HG02610 (cell line): Measurements from ENCODE around the gene ZDHHC22.

Experiments used
- ATAC-seq: cut with Tn5 transposase; IDR thresholded peaks from one replicate; pipeline ENCODE4 v1.9.1; 2021; ENCODE audit warnings: mild to moderate bottlenecking, moderate library complexity; ENCODE audit not compliant: unreplicated experiment

Gene ZDHHC22

DNA sequence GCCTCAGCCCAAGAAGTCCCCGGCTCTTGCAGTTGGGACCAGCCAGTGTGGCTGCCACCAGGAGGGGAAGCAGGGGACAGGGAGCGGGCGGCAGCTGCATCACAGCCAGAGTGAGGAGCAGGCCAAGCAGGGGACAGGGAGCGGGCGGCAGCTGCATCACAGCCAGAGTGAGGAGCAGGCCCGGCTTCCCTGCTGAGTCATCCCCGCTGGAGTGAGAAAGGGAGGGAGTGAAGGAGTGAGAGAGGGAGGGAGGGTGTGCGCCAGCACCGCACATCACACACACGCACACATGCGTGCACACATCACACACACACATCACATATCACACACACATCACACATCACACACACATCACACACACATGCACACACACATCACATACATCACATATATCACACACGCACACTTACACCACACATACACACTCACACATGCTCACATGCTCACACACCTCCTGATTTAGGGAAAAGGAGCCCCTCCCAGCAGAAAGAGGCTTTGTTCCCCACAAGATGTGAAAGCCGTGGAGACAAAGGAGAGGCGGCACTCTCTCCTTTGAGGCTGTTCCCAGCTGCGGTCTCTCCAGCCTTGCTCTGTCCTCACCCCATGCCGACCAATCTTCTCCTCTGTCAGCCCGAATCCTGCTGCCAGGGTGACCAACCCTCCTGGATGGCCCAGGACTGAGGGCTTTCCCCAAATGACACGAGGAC, 16.7 kb upstream of the ZDHHC22 start:
- ATAC-seq: no peak

GRCh38 chr14:77157740-77158139, 16.1 kb upstream of the ZDHHC22 start:
- no peak for ATAC-seq

DNA sequence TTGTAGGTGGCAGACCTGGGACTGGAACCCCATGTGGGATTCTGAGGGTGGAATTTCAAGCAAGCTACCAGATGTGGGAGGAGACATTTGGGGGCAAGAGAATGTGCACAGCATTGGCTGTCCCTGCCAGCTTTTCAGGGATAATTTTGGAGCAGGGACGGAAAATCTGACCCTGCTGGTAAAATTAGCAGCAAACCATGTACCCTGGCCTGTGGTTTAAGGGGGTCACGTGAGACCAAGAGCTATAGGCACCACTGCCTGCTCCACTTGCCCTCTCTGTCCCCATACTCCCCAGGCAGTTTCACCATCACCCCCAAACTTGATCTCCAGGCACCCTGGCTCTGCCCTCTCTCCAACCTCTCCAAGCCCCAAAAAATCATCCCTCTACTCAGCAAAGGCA, 13.5 kb upstream of the ZDHHC22 start:
- no peak for ATAC-seq

DNA sequence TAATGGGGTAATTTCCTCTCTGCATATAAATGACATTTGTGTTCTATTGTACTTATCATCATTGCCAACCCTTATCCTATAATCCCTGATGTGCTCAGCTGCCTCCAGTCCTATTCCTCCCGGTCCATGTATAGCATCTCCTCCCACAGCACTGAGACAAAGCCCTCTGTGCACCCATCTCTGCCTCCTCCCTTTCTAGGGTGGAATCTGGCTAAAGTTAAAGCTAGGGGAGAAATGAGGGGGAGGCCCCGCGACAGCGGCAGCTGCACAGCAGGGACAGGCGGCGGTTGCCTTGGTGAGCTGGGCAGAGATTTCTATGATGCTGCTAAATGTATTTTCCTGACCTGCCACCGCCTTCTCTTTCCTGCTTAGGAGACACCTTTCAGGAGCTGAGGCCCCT, 12.8 kb upstream of the ZDHHC22 start:
- no peak for ATAC-seq

DNA sequence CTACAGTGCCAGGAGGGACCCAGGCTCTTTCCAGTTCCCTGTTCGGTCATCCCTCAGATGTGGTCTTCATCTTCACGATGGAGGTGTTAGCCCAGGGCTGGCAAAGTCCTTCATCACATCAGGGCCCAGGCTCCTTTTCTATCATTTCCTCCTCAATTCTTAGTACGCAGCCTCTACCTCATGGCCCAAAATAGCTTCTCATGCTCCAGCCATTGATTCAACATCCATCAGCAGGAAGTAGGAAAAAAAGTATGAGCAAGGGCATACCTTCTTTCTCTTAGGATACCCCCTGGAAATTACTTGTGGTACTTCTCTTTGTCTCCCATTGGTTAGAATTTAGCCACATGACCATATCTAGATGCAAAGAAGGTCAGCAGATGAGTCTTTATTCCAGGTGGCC, 12.2 kb upstream of the ZDHHC22 start:
- no peak for ATAC-seq

GRCh38 chr14:77151918-77152588, 10.5 kb upstream of the ZDHHC22 start:
- ATAC-seq: no peak

- ATAC-seq: no peak
These were observed 9.7 kb upstream of the ZDHHC22 start for GRCh38 chr14:77151245-77151644.

GRCh38 chr14:77148510-77149231, 7.1 kb upstream of the ZDHHC22 start:
- ATAC-seq: no peak

GRCh38 chr14:77145975-77146740, 4.6 kb upstream of the ZDHHC22 start:
- ATAC-seq: no peak

- ATAC-seq: no peak
These were observed 3.0 kb upstream of the ZDHHC22 start for GRCh38 chr14:77144412-77145115.

DNA sequence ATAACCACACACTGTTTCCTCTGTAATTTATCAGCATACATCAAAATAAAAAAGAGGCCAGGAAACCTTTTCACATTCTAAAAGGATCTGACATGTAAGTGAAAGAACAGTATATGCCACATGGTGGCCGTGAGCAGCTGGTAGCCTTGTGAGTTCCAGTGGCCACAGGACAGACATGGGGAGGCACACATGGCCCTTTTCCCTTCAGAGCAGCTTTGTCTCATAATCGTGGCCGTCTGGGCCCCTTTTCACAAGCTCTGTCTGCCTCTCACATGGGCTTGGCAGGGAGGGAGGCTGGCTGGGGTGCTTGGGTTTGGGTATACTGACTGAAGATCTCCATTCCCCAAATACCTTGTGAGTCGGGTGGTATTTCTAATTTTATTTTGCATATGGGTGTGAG, 1.5 kb upstream of the ZDHHC22 start:
- no peak for ATAC-seq

DNA sequence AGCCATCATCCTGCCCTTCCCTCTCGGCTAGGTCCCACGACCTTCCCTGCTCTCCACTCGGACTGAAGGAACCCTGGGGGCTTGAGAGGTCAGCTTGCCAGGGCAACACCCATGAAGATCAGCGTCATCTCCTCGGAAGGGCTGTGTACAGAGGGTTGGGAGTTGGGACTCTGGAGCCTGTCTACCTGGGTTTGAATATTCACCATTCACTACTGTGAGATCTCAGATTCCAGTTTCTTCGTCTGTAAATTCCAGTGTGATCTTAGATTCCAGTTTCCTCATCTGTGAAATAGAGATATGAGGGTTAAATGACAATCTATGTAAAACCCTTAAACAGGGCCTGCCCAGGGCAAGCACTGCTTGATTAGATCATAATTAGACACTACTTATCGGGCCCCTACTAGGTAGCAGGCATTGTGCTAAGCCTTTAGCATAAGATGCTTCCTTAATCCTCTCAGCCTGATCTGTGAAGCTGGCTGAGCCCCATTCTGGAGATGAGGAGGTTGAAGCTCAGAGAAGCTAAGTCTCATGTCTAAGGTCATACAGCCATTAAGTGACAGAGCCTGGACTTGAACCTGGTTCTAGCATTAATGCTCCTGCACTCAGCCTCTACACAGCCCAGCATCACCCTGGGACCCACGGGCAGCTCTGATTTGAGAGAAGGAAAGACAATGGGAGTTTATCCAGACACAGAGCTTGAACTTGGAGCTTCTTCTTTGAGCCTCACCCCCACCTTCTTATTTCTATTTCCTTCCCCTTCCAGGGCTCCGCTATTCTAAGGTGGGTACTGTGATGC, 612 bp upstream of the ZDHHC22 start:
- no peak for ATAC-seq

DNA sequence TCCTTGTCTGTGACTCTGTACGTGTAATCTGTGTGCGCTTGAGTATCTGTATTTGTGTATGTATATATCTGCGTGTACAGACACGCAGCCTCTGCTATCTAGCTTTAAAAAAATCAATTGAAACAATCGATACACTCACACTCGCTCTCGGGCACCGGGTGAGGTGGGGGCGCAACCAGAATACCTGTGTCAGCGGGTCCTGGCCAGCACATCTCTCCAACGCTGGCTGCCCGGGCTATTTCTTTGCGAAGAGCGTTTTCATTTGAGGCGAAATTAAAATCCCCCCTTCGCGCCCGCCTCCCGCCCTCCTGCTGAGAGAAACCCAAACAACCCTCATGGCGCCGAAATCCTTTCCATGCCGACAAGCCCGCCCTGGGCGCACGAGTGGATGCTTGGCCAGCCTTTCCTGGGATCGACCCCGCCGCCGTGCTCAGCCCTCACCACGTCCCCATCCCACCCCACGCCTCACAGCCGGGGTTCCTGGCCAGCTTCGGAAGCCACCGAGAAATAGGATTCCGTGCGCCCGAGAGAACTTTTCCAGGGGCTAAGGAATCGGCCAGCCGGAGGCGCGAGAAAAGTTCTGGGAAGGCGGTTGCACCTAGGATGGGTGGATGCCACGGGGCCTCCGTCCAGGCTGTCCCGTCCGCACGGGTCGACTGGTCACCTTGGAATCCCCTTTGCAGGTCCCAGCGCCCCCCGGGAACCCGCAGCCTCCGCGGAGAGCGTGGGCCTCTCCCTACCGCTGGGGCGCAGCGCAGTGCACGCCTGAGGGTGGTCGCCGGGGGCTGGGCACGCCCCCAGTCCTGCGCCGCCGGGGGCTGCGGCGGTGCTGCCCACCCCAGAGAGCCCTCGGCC, 1.0 kb downstream of the ZDHHC22 start:
- no peak for ATAC-seq

- no peak for ATAC-seq
These were observed 1.8 kb downstream of the ZDHHC22 start for GRCh38 chr14:77139540-77140358.

DNA sequence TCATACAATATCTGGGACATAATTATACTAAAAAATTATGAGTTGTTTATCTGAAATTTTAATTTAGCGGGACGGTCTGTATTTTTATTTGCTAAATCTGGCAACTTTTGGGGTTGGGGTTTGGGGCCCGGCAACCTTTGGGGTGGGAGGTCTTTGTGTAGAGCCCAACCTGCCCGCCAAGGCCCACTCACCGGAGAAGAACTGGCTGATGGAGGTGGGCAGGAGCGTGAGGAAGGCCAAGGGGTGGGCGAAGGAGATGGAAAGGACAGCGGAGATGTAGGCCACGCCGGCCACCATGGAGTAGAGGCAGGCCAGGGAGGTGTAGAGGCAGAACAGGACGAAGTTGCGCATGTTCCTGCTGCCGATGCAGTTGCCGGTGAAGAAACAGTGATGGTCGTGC, 2.6 kb downstream of the ZDHHC22 start:
- ATAC-seq: no peak

DNA sequence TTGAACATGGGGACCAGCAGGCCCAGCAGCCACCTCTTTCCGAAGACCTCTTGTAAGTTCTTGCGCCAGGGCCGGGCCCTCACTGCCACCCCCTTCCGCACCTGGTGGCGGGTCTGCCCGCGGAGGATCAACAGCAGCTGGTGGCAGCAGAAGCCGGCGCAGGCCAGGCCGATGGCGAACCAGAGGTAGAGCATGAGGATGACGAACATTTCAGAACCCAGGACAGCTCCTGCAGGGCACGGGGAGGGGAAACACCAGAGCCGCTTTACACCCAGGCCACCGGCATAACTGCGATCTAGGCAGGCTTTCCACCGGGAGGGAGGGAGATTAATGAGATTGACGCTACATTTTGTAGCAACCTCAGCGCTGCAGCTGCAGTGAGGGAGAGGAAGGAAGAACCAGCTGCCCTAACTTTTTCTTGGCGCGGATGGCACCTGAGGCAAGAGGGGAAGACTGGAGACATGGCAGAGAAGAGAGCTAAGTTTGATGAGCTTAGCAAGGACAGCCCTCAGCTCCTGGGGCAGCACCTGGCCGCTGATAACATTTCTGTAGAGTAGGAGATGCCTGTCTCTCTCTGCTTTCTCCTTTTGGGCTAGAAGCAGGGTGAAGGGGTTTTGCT, 7.8 kb downstream of the ZDHHC22 start:
- ATAC-seq: peak; percentile 54

- no peak for ATAC-seq
These were observed 9.6 kb downstream of the ZDHHC22 start for GRCh38 chr14:77131871-77132486.
